DOHH2 (cell line): ENCODE data around the gene F5.

Source experiments
- CTCF ChIP-seq: fragments of 200-600 bp; sonication (generic); IDR thresholded peaks from one replicate; pipeline ENCODE4 v1.5.1; 2014; ENCODE audit warnings: antibody characterized with exemption, mild to moderate bottlenecking, low read depth, low read length; ENCODE audit not compliant: poor library complexity, severe bottlenecking
- EZH2phosphoT487 ChIP-seq: fragments of 200-600 bp; sonication (generic); IDR thresholded peaks from 2 replicates; pipeline ENCODE4 v1.6.1; 2017; ENCODE audit warnings: borderline replicate concordance, mild to moderate bottlenecking, antibody characterized with exemption, low read length, moderate library complexity, mixed read lengths

GRCh38 chr1:169514566-169515270 lies 71.6 kb downstream of the F5 start:
- no peak for TF ChIP-seq CTCF
- TF ChIP-seq EZH2phosphoT487: no peak
